H9 (cell line): ENCODE measurements around the gene YPEL5. TPM values are rescaled to one million over a fixed set of nuclear protein-coding genes. Genes with fewer than 3 reads are reported as not detected.

ENCODE experiments used
- DNase-seq: peaks from one replicate; pipeline ENCODE4 v3.0.0-alpha.2; 2017
- H2AFZ ChIP-seq: one replicate; pipeline ENCODE4 v1.6.1; 2013; ENCODE audit warnings: mild to moderate bottlenecking, low read length, control low read depth, moderate library complexity
- H2AK5ac ChIP-seq: 2 replicates; pipeline ENCODE4 v1.6.1; 2013; ENCODE audit warnings: low read length, control low read depth, mixed read lengths; ENCODE audit not compliant: insufficient read length
- H2BK120ac ChIP-seq: one replicate; pipeline ENCODE4 v1.6.1; 2013; ENCODE audit warnings: low read depth, mild to moderate bottlenecking, low read length, control low read depth, inconsistent platforms; ENCODE audit not compliant: poor library complexity, severe bottlenecking
- H2BK12ac ChIP-seq: 2 replicates; pipeline ENCODE4 v1.6.1; 2013; ENCODE audit warnings: low read length, control low read depth, mixed read lengths, low read depth; ENCODE audit not compliant: insufficient read length
- H2BK15ac ChIP-seq: 2 replicates; pipeline ENCODE4 v1.6.1; 2013; ENCODE audit warnings: low read depth, low read length, control low read depth
- H2BK20ac ChIP-seq: one replicate; pipeline ENCODE4 v1.6.1; 2013; ENCODE audit warnings: low read depth, mild to moderate bottlenecking, low read length, control low read depth, inconsistent platforms; ENCODE audit not compliant: poor library complexity, severe bottlenecking
- H2BK5ac ChIP-seq: 2 replicates; pipeline ENCODE4 v1.6.1; 2013; ENCODE audit warnings: low read length, control low read depth, mixed read lengths; ENCODE audit not compliant: insufficient read length
- H3K14ac ChIP-seq: 2 replicates; pipeline ENCODE4 v1.6.1; 2013; ENCODE audit warnings: low read length, control low read depth; ENCODE audit not compliant: insufficient read depth
- H3K18ac ChIP-seq: 2 replicates; pipeline ENCODE4 v1.6.1; 2013; ENCODE audit warnings: low read depth, mild to moderate bottlenecking, mixed read lengths, low read length, control low read depth; ENCODE audit not compliant: insufficient read length
- H3K23ac ChIP-seq: 2 replicates; pipeline ENCODE4 v1.6.1; 2013; ENCODE audit warnings: low read length, control low read depth, mixed read lengths, low read depth; ENCODE audit not compliant: insufficient read length
- H3K23me2 ChIP-seq: 2 replicates; pipeline ENCODE4 v1.6.1; 2013; ENCODE audit warnings: low read depth, mild to moderate bottlenecking, mixed read lengths, low read length, control low read depth; ENCODE audit not compliant: insufficient read length, poor library complexity, severe bottlenecking
- H3K27ac ChIP-seq: 2 replicates; pipeline ENCODE4 v1.5.1; 2013; ENCODE audit warnings: low read length, control low read depth, mixed read lengths, low read depth; ENCODE audit not compliant: insufficient read length
- H3K27me3 ChIP-seq: 2 replicates; pipeline ENCODE4 v1.6.1; 2013; ENCODE audit warnings: low read length, control low read depth, inconsistent platforms; ENCODE audit not compliant: insufficient read depth
- H3K4ac ChIP-seq: 2 replicates; pipeline ENCODE4 v1.6.1; 2013; ENCODE audit warnings: low read depth, mild to moderate bottlenecking, control low read depth, inconsistent platforms, low read length, moderate library complexity
- H3K4me1 ChIP-seq: 2 replicates; pipeline ENCODE4 v1.6.1; 2013; ENCODE audit warnings: low read length, control low read depth, inconsistent platforms; ENCODE audit not compliant: insufficient read depth
- H3K4me2 ChIP-seq: 2 replicates; pipeline ENCODE4 v1.6.1; 2013; ENCODE audit warnings: low read length, control low read depth, mixed read lengths; ENCODE audit not compliant: insufficient read length, insufficient read depth
- H3K56ac ChIP-seq: 2 replicates; pipeline ENCODE4 v1.6.1; 2013; ENCODE audit warnings: low read depth, mild to moderate bottlenecking, mixed read lengths, low read length, control low read depth; ENCODE audit not compliant: insufficient read length
- H3K79me1 ChIP-seq: 2 replicates; pipeline ENCODE4 v1.6.1; 2013; ENCODE audit warnings: low read depth, mild to moderate bottlenecking, moderate library complexity, low read length, control low read depth, inconsistent platforms; ENCODE audit not compliant: insufficient read depth, poor library complexity, severe bottlenecking
- H3K79me2 ChIP-seq: 2 replicates; pipeline ENCODE4 v1.6.1; 2013; ENCODE audit warnings: low read length, control low read depth, inconsistent platforms; ENCODE audit not compliant: insufficient read depth
- H3K9ac ChIP-seq: 2 replicates; pipeline ENCODE4 v1.6.1; 2013; ENCODE audit warnings: low read length, control low read depth, mixed read lengths; ENCODE audit not compliant: insufficient read length; ENCODE audit errors: extremely low read depth
- H3K9me3 ChIP-seq: one replicate; pipeline ENCODE4 v1.6.1; 2013; ENCODE audit warnings: low read depth, low read length, inconsistent platforms; ENCODE audit not compliant: control insufficient read depth
- H3T11ph ChIP-seq: one replicate; pipeline ENCODE4 v1.6.1; 2013; ENCODE audit warnings: mild to moderate bottlenecking, low read length, control low read depth, inconsistent platforms
- H4K20me1 ChIP-seq: one replicate; pipeline ENCODE4 v1.6.1; 2013; ENCODE audit not compliant: control insufficient read depth, insufficient read length, insufficient read depth
- H4K5ac ChIP-seq: 2 replicates; pipeline ENCODE4 v1.6.1; 2013; ENCODE audit warnings: low read depth, mild to moderate bottlenecking, mixed read lengths, low read length, control low read depth; ENCODE audit not compliant: insufficient read length
- H4K8ac ChIP-seq: replicated peaks from 2 replicates; pipeline ENCODE4 v1.6.1; 2013; ENCODE audit warnings: low read length, control low read depth, mixed read lengths, low read depth; ENCODE audit not compliant: insufficient read length
- H4K91ac ChIP-seq: 2 replicates; pipeline ENCODE4 v1.6.1; 2013; ENCODE audit warnings: low read depth, mild to moderate bottlenecking, moderate library complexity, mixed read lengths, low read length, control low read depth; ENCODE audit not compliant: insufficient read length
- H3K27ac Mint-ChIP-seq, 3 experiments: 2 replicates in 2 of 3; 3 replicates in 1 of 3; pipeline ENCODE4 v1.8.0; 2020 to 2021; ENCODE audit warnings: mixed read lengths in 3 of 3, mild to moderate bottlenecking in 1 of 3, moderate library complexity in 1 of 3
- H3K27me3 Mint-ChIP-seq: 2 replicates; pipeline ENCODE4 v1.8.0; 2021; ENCODE audit warnings: low read depth, mild to moderate bottlenecking, moderate library complexity, mixed read lengths
- H3K36me3 Mint-ChIP-seq, 3 experiments: 2 replicates in 2 of 3; 3 replicates in 1 of 3; pipeline ENCODE4 v1.8.0; 2020 to 2021; ENCODE audit warnings: low read depth in 3 of 3, mixed read lengths in 3 of 3; ENCODE audit not compliant: insufficient read depth in 1 of 3
- H3K4me1 Mint-ChIP-seq, 2 experiments: 2 replicates each; pipeline ENCODE4 v1.8.0; 2020; ENCODE audit warnings: mixed read lengths in 2 of 2
- H3K4me3 Mint-ChIP-seq, 2 experiments: 2 replicates in 1 of 2; 3 replicates in 1 of 2; pipeline ENCODE4 v1.8.0; 2020 to 2021; ENCODE audit warnings: mild to moderate bottlenecking in 2 of 2, mixed read lengths in 2 of 2, moderate library complexity in 1 of 2
- H3K9me3 Mint-ChIP-seq, 2 experiments: 2 replicates in 1 of 2; 3 replicates in 1 of 2; pipeline ENCODE4 v1.8.0; 2020; ENCODE audit warnings: mild to moderate bottlenecking in 2 of 2, mixed read lengths in 2 of 2, moderate library complexity in 1 of 2
- WGBS: extraction: QIAGEN DNeasy Blood & Tissue Kit; methylation state at CpG from one replicate; pipeline ENCODE4 v1.1.7; 2013; ENCODE audit warnings: missing lambda C conversion rate, low lambda C conversion rate, mixed read lengths; ENCODE audit not compliant: insufficient read length; ENCODE audit errors: extremely low coverage; 5-methylcytosine and 5-hydroxymethylcytosine counted together
- total RNA-seq: library from RNA; stranded (reverse); gene quantifications from 2 replicates; pipeline ENCODE4 v1.2.1, GENCODE V29; 2021
- TF ChIP-seq, protein P1 (sequence below): fragments of 200-600 bp; sonication (generic); conservative IDR thresholded peaks from 3 replicates; pipeline ENCODE4 v1.8.0; 2021; ENCODE audit warnings: antibody characterized with exemption, mild to moderate bottlenecking

The YPEL5 gene
- total RNA-seq, 1 experiment from 2014 or later: 28.5 TPM

- Histone ChIP-seq H2BK15ac (no peak overlapping the region), H2BK120ac (no peak overlapping the region), H3K4ac (no peak overlapping the region), H3K79me2 (no peaks in the 10 kb centered on the region), H2AFZ (no peak overlapping the region), H3K4me2 (no peak overlapping the region), H2BK20ac (no peak overlapping the region), H3K23ac (no peak overlapping the region), H2BK5ac (no peak overlapping the region), H4K5ac (no peak overlapping the region), H3K14ac (no peak overlapping the region), H3K4me1 (no peaks in the 10 kb centered on the region), H3K23me2 (no peaks in the 10 kb centered on the region), H3K9me3 (no peaks in the 10 kb centered on the region), H4K8ac (no peak overlapping the region), H3K79me1 (no peaks in the 10 kb centered on the region), H2BK12ac (no peak overlapping the region), H3K27me3 (no peaks in the 10 kb centered on the region), H3T11ph (no peak overlapping the region), H4K20me1 (no peaks in the 10 kb centered on the region), H2AK5ac (no peak overlapping the region), H4K91ac (no peak overlapping the region), H3K18ac (no peak overlapping the region), H3K27ac (no peak overlapping the region), H3K9ac (no peak overlapping the region), H3K56ac (no peak overlapping the region)
- H3K4me1 Mint-ChIP-seq: no peaks in the 10 kb centered on the region
- TF ChIP-seq, protein P1, sequence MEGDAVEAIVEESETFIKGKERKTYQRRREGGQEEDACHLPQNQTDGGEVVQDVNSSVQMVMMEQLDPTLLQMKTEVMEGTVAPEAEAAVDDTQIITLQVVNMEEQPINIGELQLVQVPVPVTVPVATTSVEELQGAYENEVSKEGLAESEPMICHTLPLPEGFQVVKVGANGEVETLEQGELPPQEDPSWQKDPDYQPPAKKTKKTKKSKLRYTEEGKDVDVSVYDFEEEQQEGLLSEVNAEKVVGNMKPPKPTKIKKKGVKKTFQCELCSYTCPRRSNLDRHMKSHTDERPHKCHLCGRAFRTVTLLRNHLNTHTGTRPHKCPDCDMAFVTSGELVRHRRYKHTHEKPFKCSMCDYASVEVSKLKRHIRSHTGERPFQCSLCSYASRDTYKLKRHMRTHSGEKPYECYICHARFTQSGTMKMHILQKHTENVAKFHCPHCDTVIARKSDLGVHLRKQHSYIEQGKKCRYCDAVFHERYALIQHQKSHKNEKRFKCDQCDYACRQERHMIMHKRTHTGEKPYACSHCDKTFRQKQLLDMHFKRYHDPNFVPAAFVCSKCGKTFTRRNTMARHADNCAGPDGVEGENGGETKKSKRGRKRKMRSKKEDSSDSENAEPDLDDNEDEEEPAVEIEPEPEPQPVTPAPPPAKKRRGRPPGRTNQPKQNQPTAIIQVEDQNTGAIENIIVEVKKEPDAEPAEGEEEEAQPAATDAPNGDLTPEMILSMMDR: no peak
- no peaks in the 10 kb centered on the region for H3K9me3 Mint-ChIP-seq
- H3K27ac Mint-ChIP-seq: no peak overlapping the region
- no peak overlapping the region for H3K4me3 Mint-ChIP-seq
- H3K27me3 Mint-ChIP-seq: peaks cover 6% of the 10 kb centered on the region
- no peaks in the 10 kb centered on the region; a peak in 1 of 7 replicates for H3K36me3 Mint-ChIP-seq
- WGBS: no CpG with 5 or more reads among the region's 2 CpGs
- DNase-seq: no peak
Measured at GRCh38 chr2:30179536-30179935, 32.7 kb downstream of the YPEL5 start.
